H1 (cell line): ENCODE measurements around the gene GPR68.

Experiments used
- CREB1 ChIP-seq: IDR thresholded peaks from 2 replicates; pipeline ENCODE4 v1.6.1; 2012; ENCODE audit warnings: inconsistent platforms
- EP300 ChIP-seq, 2 experiments: IDR thresholded peaks; 1 replicate in 1 of 2; 2 replicates in 1 of 2; pipeline ENCODE4 v1.6.1; 2011 to 2012; ENCODE audit warnings: low read depth in 2 of 2, low read length in 2 of 2, mild to moderate bottlenecking in 2 of 2, borderline replicate concordance in 1 of 2, inconsistent platforms in 1 of 2, moderate library complexity in 1 of 2
- HDAC6 ChIP-seq: IDR thresholded peaks from one replicate; pipeline ENCODE4 v1.7.1; 2012; ENCODE audit warnings: low read depth, mild to moderate bottlenecking, inconsistent platforms, low read length, moderate library complexity
- KDM1A ChIP-seq: fragments of 200-600, 300-600 bp; sonication (generic); IDR thresholded peaks from 2 replicates; pipeline ENCODE4 v1.7.1; 2016; ENCODE audit warnings: mild to moderate bottlenecking, low read length, borderline replicate concordance
- TBP ChIP-seq: IDR thresholded peaks from 2 replicates; pipeline ENCODE4 v1.6.1; 2011; ENCODE audit warnings: low read depth, low read length, improper control_type of control experiment
- TEAD4 ChIP-seq: IDR thresholded peaks from 2 replicates; pipeline ENCODE4 v1.6.1; 2012; ENCODE audit warnings: low read depth, low read length, inconsistent platforms, mixed read lengths
- TF ChIP-seq, protein P1 (sequence below), 3 experiments: IDR thresholded peaks; 1 replicate in 2 of 3; 2 replicates in 1 of 3; pipeline versions ENCODE4 v1.5.1 to v1.6.1; 2011; ENCODE audit warnings: low read length in 3 of 3, mild to moderate bottlenecking in 3 of 3, inconsistent platforms in 2 of 3, low read depth in 1 of 3, moderate library complexity in 1 of 3; ENCODE audit not compliant: insufficient read depth in 1 of 3; ENCODE audit errors: control extremely low read depth in 1 of 3
- TF ChIP-seq, protein P2 (sequence below): IDR thresholded peaks from 2 replicates; pipeline ENCODE4 v1.6.1; 2012; ENCODE audit warnings: inconsistent platforms

DNA sequence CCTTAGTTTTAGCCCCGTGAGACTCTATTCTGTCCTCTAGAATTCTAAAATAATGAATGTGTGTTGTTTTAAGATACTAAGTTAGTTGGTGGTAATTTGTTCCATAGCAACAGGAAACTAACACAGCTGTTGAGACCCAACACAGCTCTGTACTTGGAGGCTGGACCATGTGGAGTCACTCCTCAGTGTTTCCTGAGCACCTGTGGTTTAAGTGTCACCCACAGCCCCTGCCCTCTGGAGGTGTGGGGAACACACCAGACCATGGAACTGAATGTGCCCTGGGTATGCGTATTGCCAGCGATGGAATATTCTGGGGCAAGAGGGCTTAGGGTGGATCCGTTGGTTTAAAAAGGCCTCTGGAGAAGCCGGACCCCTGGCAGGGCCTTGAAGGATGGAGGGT is 16.6 kb upstream of the GPR68 start:
- TF ChIP-seq TEAD4 (no peak), EP300 (IDR thresholded peaks at IDR 0.05; ENCODE audit: borderline replicate concordance in 1 of 2, low read depth in 2 of 2, low read length in 2 of 2) (no peak), CREB1 (no peak), KDM1A (no peak), HDAC6 (no peak), TBP (no peak)
- TF ChIP-seq, protein P1, sequence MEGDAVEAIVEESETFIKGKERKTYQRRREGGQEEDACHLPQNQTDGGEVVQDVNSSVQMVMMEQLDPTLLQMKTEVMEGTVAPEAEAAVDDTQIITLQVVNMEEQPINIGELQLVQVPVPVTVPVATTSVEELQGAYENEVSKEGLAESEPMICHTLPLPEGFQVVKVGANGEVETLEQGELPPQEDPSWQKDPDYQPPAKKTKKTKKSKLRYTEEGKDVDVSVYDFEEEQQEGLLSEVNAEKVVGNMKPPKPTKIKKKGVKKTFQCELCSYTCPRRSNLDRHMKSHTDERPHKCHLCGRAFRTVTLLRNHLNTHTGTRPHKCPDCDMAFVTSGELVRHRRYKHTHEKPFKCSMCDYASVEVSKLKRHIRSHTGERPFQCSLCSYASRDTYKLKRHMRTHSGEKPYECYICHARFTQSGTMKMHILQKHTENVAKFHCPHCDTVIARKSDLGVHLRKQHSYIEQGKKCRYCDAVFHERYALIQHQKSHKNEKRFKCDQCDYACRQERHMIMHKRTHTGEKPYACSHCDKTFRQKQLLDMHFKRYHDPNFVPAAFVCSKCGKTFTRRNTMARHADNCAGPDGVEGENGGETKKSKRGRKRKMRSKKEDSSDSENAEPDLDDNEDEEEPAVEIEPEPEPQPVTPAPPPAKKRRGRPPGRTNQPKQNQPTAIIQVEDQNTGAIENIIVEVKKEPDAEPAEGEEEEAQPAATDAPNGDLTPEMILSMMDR (IDR thresholded peaks at IDR 0.05; ENCODE audit: control extremely low read depth in 1 of 3, insufficient read depth in 1 of 3, low read depth in 1 of 3, low read length in 3 of 3), result no peak
- TF ChIP-seq, protein P2, sequence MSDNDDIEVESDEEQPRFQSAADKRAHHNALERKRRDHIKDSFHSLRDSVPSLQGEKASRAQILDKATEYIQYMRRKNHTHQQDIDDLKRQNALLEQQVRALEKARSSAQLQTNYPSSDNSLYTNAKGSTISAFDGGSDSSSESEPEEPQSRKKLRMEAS, result no peak
